Measurements from ENCODE around the gene EBPL.
A peak's percentile ranks its signal among the peaks of the same experiment; 100 is the strongest.
"Not testable (repeated sequence)": the region's sequence is repeated elsewhere in the genome, so short reads cannot be mapped to it uniquely, and the experiment has no call there.

The EBPL gene

DNA sequence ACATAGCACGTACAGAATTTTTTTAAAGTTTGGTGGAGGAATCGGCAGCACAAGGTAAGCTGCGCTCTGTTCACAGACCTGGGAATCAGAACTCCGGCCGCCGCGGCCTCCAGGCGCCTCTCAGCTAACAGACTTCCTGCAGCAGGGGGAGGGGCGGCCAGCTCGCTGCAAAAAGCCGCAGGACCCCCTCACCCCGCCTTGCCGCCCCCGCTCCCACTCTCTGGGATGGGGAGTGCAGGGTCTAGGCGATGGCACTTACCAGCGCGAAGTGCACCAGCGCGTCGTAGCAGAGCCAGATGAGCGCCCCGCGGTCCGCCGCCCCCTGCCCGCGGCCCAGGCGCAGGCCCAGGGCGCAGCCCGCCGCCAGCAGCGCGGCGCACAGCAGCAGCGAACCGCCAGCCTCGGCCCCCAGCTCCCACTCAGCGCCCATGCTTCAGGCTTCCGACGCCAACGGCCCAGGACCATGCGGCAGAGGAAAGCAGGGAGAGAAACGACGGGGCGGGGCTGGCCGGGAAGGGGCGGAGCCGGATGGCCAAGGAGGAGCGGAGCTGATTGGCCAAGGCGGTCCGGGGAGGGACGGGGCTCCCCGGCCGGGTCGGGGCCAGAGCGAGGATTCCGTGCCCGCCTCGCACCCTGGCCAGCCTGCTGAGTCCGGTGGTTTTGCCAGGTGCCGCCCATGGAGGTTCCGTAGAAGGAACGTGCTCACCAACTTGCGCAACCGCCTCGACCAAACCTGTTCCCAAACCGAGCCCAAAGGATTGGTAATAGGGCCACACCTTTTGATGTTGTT, at the start of gene EBPL:
Gene EBPL (minus strand): TSS at position 492 of the 790 bp plus-strand sequence. CDS start 62 bp downstream, at position 430.
- DNase-seq (ENCODE audit: low read depth): peak; percentile 77

DNA sequence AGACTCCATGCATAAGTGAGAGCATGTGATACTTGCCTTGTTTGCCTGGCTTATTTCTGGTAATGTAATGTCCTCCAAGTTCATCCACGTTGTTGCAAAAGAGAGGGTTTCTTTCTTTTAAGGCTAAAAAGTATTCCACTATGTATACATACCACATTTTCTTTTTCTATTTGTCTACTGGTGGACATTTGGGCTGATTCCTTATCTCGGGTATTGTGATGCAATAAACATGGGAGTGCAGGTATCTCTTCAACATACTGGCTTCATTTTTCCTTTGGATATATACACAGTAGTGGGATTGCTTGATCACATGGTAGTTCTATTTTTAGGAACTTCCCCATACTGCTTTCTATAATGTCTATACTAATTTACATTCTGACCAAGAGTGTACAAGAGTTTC, 49.6 kb upstream of the EBPL start:
- no peak for DNase-seq (ENCODE audit: low read depth)

DNA sequence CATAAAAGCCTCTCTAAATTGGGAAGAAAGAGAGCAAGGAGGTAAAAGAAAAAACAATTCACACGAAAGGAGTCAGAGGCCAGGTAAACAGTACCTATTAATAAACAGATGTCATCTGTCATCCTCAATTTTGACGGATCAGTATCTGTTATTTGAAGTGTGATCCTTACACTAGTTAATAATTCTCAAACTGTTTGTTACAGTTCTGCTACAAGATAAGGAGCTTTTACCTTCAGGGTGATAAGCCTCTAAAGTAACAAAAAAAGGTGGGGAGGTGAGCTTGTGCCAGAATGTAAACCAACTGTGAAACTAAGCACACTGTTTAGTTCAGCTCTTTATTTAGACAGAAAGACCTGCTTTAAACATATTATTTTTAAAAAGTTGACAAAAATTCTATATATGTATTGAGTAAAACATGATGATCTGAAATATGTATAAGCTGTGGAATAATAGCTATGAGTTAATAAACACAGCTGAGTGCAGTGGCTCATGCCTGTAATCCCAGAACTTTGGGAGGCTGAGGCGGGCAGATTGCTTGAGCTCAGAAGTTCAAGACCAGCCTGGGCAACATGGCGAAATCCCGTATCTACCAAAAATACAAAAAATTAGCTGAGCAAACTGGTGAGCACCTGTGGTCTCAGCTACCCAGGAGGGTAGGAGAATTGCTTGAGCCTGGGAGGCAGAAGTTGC, 48.4 kb upstream of the EBPL start:
- DNase-seq (ENCODE audit: low read depth): no peak

DNA sequence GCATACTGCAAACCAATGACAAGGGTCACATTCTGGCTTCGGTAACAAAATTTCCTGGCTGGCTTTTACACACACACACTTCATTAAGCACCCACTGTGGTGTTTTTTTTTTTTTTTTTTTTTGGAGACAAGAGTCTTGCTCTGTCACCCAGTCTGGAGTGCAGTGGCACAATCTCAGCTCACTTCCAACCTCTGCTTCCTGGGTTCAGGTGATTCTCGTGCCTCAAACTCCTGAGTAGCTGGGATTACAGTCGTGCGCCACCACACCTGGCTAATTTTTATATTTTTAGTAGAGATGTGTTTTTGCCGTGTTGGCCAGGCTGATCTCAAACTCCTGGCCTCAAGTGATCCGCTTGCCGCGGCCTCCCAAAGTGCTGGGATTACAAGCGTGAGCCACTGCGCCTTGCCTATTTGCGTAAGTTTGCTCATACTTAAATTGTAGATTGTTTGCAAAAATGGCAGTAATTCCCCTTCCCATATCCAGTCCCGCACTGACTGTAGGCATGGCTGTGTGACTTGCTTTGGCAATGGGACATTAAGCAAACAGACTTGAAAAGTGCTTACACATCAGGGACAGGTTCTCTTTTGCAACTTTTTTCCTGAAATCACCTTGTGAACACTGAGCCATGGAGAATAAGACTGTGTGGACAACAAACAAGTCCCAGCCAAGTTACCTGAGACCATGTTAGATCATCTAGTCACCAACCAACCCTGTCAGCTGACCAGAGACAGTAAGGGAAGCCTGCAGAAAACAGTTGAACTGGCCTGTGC, 42.1 kb upstream of the EBPL start:
- no peak for DNase-seq (ENCODE audit: low read depth)

DNA sequence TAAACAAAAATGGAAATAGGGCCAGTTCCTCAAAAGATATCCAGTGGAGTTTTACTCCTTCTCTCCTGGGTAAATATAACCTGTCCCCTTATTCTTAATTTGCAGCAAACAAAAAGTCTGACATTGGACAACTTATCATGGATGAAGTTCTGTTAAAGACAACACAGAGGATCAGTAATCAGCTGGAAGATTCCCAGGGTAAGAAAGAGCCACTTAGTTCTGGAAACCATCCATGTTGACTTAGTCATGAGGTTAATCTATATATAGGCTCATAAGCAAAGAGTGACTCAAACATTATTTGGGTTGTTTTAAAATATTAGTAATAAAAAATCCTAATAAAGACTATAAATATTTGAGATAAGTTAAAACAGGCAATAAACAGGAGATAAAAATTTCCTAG, 40.5 kb upstream of the EBPL start:
- no peak for DNase-seq (ENCODE audit: low read depth)

DNA sequence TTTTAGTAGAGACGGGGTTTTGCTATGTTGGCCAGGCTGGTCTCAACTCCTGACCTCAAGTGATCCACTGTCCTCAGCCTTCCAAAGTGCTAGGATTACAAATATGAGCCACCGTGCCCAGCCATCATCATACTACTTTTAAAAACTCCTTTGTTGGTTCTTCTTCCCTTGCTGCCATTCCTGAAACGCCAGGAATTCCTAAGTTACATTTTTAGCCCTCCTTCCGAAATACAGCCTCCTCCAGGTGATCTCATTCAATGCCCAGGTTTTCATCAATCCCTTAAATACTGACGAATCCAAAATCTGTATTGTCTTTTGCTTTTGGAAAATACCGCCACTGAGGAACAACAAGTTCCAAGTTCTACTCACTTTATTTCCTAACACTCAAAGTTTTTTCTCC, 25.3 kb upstream of the EBPL start:
- no peak for DNase-seq (ENCODE audit: low read depth)

DNA sequence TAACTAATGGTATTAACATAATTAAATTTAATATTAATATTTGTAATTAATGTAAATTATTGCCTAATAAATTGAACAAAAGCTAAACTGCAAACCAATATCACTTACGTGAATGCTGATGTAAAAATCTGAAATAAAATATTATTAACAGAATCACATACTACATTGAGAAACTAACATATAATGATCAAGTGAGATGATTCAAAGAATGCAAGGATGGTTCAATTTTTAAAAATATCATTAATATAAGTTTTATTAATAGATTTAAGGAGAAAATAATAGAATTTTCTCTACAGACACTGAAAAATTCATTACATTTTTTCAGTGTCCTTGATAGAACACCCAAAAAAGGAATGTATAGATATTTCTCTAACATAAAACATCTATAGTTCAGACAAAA, 23.5 kb upstream of the EBPL start:
- no peak for DNase-seq (ENCODE audit: low read depth)

DNA sequence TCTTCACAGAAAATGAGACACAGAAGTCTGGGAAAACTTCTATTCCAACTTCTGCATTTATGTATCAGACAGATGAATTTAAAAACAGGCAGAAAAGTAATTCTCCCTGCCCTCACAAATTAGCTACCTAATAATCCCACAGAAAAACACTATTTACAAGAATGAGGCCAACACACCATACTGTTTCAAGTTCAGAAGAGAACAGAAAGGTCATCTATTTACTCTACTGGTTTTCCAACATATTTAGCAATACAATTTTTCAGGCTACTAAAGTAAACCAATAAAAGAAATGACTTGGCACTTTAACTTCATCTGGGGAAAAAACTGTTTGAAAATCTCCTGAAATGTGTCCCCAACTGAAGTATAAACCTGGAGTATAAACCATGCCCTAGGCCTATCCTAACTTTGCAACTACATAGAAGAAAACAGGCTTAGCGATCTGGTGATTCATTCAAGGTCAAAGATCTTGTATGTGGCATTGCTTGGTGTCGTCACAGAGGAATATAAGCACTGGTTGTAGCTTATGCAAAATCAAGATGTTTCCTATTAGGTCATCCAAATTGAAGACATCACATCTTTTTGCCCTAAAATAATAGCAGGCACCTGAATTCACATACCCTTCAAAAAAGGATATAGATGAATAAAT, 20.1 kb upstream of the EBPL start:
- DNase-seq (ENCODE audit: low read depth): no peak

DNA sequence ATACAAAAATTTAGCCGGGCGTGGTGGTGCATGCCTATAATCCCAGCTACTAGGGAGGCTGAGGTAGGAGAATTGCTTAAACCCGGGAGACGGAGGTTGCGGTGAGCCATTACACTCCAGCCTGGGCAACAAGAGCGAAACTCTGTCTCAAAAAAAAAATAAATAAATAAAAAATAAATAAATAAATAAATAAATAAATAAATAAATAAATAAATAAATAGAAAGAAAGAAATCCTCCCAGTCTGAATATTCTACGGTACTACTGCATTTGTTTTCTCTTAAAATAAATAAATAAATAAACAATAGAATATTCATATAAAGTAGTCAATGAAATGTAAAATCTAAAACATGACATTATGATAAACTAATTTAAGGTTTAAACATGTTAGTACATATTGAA, 13.0 kb upstream of the EBPL start:
- not testable (repeated sequence) for DNase-seq (ENCODE audit: low read depth)

DNA sequence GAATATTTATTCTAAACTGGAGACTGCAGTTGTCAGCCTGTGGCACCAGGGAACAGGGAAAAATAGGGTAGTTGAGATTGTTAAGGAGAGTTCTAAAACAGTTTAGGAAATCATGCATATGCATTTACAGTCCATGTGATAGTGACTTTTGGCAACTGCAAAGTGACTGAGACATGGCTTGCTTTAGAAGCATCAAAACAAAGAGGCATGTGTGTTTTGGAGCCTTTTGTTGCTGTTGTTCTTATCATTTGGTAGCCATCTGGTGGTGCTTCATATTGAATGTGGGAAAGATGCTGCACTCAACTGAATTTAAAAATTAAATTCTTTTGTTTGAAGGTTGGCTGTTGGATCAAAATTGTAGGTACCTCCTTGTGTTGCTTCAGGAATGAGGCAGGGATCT, 10.2 kb upstream of the EBPL start:
- DNase-seq (ENCODE audit: low read depth): no peak

DNA sequence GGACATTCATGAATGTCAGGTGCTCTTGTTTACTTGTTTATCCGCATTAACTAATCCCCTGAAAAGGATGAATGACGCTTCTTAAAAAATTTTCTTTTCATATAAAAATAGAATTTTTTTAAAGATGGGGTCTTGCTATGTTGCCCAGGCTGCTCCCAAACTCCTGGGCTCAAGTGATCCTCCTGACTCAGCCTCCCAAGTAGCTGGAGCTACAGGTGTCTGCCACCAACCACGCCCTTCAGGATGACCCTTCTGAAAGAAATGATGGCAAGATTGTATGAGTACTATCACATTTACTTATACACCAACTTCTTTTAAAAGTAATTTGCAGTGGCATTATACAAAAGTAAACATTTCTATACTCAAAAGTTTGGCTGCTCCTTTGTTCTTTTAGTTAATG, 6.2 kb upstream of the EBPL start:
- no peak for DNase-seq (ENCODE audit: low read depth)

DNA sequence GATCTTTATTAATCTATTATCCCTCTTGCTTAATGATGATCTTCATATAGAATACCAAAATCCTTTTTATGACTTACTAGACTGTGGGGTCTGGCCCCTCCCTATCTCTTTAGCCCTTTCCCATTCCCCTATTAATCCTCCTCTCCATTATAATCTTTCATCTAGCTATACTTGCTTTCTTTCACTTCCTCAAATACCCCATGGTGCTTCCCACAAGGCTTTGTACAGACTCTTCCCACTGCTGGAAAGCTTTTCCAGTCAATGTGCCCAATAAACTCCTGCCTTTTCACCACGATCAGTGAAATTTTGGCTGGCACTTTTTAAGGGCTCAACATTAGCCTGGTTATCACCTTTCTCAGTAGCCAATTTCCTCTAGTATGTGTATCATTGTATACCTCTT, 3.2 kb upstream of the EBPL start:
- no peak for DNase-seq (ENCODE audit: low read depth)

DNA sequence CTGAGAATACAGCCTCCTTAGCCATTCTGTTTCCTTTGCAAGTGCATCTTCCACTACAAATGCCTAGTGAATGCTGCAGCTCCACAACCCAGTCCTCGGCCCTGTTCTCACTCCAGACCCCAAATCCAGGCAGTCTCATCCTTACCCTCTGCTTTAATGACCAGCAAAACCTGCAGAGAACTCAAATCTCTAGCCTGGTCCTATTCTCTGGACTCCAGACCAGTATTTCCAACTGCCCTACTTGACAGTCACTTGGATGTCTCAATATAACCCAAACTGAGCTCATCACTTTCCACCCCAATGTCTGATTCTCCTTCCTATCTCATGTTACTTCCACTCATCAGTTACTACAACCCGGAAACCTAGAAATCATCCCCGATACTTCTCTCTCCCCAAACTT, 2.6 kb upstream of the EBPL start:
- no peak for DNase-seq (ENCODE audit: low read depth)

DNA sequence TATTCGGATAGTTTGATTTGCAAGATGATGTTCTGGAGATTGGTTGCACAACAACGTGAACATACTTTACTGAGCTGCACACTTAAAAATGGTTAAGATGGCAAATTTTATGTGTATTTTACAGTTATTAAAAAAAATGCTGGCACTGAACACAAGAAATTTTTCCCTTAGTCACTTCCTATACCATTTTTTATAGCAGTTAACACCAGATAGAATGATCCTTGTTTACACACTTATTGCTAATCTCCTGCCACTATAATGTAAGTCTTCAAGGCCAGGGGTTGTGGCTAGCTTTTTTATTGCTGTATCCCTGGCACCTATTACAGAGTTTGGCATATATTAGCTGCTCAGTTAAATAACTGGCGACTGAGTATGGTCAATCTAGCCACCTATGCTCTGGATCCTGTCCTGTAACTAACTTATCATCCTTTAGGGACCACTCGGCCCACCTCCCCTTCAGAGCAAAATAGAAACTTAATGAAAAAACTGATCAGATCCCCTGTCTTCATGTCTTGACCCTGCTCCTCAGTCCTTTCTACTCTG, 2.0 kb upstream of the EBPL start:
- DNase-seq (ENCODE audit: low read depth): no peak

DNA sequence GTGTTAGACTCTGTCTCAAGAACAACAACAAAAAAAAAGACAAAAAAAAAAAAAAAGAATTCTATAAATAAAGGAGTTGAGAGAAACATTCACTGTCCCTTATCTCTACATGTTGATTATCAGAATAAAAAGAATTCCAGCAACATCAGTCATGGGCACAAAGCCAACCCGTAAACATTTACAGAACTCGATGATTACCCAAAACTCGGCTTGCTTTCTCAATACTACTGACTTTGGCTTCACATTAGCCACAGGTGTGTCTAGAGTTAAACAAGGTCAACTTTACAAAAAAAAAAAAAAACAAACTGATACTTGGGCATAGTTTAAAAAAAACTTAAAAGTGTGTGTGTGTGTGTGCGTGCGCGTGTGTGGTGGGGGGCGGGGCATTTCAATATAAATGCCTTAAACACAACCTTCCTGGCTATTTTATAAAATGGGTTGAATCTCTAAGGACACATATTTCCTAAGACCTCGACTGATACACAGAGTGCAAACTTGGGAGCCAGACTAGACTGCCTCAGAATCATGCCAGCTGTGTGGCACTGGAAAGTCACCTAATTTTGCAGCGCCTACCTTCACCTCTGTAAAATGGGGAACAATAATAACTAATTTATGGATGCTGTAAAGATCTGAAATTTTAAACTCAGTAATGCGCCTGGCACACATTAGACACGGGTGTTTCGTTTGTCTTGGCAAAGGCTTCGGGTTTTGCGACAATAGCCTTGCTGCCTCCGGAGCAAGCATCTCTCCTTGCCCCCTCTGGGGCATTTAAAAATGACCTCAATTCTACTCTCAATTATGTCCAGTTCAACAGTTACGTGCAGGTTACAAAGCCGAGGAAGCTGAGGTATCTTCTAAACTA, 922 bp downstream of the EBPL start:
- DNase-seq (ENCODE audit: low read depth): no peak

DNA sequence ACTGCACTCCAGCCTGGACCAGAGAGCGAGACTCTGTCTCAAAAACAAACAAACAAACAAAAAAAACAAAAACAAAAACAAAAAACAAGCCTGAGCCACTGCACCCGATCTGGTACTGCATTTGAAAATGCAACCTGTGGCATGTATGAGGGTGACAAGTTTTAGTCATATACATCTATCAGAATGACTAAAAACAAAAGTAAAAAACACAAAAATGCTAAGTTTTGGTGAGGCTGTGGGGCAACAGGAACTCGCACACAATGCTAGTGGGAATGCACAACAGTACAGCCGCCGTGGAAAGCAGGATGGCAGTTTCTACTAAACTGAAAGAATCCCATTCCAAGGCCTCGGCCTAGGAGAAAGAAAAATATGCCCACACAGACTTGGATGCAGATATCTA, 7.8 kb downstream of the EBPL start:
- no peak for DNase-seq (ENCODE audit: low read depth)

DNA sequence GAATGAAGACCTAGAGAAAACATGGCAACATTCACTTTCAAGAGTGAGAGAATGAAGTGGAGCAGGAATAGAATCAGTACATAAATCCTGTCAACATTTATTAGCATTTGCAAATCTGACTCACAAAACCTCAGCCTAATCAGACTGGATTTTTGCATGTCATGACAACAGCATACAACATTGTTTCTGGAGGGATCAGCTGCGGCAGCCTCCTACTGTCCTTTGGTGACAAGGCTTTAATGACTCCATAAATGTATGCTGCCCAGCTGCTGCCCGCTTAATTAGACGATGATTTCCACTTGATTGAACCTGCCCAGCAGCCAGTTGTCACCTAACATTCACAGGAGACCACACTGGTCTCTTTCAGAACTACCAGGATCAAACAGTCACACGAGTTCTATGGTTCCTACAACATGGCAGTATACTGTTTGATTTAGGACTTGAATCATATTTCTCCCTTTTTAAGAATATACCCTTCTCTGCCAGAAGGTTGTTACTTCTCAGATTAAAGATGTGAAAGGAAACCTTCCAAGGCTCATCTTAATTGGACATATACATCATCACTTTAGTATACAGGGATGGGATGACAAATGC, 9.3 kb downstream of the EBPL start:
- DNase-seq (ENCODE audit: low read depth): no peak

DNA sequence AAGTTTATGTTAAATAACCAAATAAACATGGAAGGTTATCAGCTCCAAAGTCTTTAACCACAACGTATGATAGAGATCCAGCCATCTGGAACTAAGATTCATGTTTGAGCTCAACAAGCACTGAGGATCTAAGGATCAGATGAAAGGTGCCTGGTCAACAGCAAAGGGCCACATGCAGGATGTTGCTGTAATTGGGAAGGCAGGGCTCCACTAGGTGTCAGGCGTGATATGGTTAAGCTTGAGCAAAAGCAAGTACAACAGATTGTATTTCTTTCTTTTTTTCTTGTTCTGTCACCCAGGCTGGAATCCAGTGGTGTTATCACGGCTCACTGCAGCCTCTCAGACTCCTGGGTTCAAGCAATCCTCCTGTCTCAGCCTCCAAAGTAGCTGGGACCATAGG, 12.0 kb downstream of the EBPL start:
- no peak for DNase-seq (ENCODE audit: low read depth)

DNA sequence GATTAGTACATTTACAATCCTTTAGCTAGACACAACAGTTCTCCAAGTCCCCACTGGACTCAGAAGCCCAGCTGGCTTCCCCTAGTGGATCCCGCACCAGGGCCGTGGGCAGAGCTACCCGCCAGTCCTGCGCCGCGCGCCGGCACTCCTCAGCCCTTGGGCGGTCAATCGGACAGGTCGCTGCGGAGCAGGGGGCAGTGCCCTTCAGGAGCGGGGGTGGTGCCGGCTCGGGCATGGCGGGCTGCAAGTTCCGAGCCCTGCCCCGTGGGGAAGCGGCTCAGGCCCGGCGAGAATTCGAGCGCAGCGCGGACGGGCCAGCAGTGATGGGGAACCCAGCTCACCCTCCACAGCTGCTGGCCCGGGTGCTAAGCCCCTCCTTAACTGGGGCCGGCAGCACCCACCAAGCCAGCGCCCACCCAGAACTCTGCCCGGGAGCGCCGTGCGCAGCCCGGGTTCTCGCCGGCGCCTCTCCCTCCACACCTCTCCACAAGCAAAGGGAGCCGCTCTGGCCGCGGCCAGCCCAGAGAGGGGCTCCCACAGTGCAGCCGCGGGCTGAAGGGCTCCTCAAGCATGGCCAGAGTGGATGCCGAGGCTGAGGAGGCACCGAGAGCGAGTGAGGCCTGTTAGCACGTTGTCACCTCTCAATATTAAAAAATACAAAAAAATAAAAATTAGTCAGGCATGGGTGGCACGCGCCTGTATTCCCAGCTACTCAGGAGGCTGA, 12.9 kb downstream of the EBPL start:
- no peak for DNase-seq (ENCODE audit: low read depth)

All from activated T-helper 1 cell treated with Interleukin-2 at 50 U/mL for 16 hours (primary cell).